ENCODE measurements around the gene DPP6. TPM values are rescaled to one million over a fixed set of nuclear protein-coding genes. Genes with fewer than 3 reads are reported as not detected.

The DPP6 gene
- total and polyA plus RNA-seq, 9 donors: 0.22 to 3.9 (median 1.3) TPM; not detected in 1

DNA sequence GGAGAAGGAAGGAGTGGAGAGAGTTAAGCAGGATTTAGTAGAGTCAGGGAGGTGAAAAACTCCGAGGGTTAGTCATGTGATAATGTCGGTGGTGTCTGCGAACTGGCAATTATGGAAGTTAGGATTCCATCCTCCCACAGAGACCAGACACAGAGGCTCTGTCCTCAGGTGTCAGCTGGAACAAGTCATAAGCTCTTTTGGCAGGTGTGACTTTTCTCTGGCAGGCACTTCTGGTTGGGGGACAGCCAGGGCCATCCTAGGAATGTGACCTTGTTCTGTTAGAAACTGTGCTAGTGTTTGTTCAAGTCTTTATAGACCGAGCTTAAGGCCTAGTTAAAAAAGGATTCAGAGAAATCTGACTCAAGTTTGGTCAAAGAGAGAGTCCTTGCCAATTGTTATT lies 371.0 kb downstream of the DPP6 start:
- Histone ChIP-seq H3K27me3 (no peaks in the 10 kb centered on the region), H3K4me1 (ENCODE audit: insufficient read depth) (no peaks in the 10 kb centered on the region), H3K36me3 (no peaks in the 10 kb centered on the region), H3K4me3 (no peak overlapping the region), H3K27ac (no peak overlapping the region), H3K9me3 (no peaks in the 10 kb centered on the region)
- DNase-seq: no peak
- intact Hi-C loops (cut with DNase I): no loop called here
- 2 to 3% (median 3%) methylated on average over 4 of the region's 4 CpGs for WGBS, 3 donors
- TF ChIP-seq POLR2A (IDR thresholded peaks at IDR 0.05): no peak

DNA sequence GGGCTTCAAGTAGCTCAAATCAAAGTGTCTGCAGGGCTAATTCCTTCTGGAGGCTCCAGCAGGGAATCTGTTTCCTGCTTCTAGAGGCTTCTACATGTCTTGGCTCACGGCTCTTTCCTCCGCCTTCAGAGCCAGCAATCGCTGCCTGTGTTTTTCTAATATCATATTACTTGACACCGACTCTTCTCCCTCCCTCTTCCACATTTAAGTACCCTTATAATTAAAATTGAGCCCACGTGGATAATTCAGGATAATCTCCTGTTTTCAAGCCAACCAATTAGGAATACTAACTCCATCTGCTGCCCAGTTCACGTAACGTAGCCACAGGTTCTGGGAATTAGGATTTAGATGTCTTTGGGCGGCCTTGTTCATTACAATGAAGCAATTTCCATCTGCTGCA lies 372.2 kb downstream of the DPP6 start:
- H3K36me3 ChIP-seq: no peaks in the 10 kb centered on the region
- no peak overlapping the region for H3K4me3 ChIP-seq
- WGBS, 3 donors: 33 to 38% (median 38%) methylated on average over 8 of the region's 8 CpGs
- H3K9me3 ChIP-seq: no peaks in the 10 kb centered on the region
- no peak for TF ChIP-seq POLR2A (IDR thresholded peaks at IDR 0.05)
- TF ChIP-seq, protein P1, sequence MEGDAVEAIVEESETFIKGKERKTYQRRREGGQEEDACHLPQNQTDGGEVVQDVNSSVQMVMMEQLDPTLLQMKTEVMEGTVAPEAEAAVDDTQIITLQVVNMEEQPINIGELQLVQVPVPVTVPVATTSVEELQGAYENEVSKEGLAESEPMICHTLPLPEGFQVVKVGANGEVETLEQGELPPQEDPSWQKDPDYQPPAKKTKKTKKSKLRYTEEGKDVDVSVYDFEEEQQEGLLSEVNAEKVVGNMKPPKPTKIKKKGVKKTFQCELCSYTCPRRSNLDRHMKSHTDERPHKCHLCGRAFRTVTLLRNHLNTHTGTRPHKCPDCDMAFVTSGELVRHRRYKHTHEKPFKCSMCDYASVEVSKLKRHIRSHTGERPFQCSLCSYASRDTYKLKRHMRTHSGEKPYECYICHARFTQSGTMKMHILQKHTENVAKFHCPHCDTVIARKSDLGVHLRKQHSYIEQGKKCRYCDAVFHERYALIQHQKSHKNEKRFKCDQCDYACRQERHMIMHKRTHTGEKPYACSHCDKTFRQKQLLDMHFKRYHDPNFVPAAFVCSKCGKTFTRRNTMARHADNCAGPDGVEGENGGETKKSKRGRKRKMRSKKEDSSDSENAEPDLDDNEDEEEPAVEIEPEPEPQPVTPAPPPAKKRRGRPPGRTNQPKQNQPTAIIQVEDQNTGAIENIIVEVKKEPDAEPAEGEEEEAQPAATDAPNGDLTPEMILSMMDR (IDR thresholded peaks at IDR 0.05): no peak
- no peak overlapping the region for H3K27ac ChIP-seq
- intact Hi-C loops (cut with DNase I): no loop called here
- H3K27me3 ChIP-seq: no peaks in the 10 kb centered on the region
- no peak for DNase-seq
- no peaks in the 10 kb centered on the region for H3K4me1 ChIP-seq (ENCODE audit: insufficient read depth)

DNA sequence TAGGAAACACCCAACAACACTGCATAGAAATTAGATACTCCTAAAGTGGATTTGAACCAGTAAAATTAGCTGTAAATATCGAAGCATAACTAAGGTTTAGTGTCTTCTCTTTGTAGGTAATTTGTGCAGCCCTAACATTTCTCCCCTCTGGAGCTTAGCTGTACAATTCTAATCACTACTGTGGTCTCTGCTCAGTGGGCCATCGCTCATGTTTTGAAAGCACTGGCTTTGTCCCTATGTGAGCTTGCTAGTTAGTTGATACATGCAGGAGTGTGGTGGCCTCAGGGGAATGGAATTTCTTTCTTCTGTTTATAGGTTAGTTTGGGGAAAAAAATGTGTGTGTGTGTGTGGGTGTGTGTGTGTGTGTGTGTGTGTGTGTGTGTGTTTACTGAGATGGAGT lies 373.1 kb downstream of the DPP6 start:
- Histone ChIP-seq H3K27me3 (no peaks in the 10 kb centered on the region), H3K9me3 (no peaks in the 10 kb centered on the region), H3K4me3 (no peak overlapping the region), H3K36me3 (no peaks in the 10 kb centered on the region), H3K27ac (no peak overlapping the region), H3K4me1 (ENCODE audit: insufficient read depth) (no peaks in the 10 kb centered on the region)
- intact Hi-C loops (cut with DNase I): no loop called here
- DNase-seq: no peak
- TF ChIP-seq POLR2A (IDR thresholded peaks at IDR 0.05) (no peak), EP300 (IDR thresholded peaks at IDR 0.05) (no peak)
- TF ChIP-seq, protein P1 (IDR thresholded peaks at IDR 0.05): no peak
- WGBS, 3 donors: 67 to 75% (median 68%) methylated on average over 2 of the region's 2 CpGs

DNA sequence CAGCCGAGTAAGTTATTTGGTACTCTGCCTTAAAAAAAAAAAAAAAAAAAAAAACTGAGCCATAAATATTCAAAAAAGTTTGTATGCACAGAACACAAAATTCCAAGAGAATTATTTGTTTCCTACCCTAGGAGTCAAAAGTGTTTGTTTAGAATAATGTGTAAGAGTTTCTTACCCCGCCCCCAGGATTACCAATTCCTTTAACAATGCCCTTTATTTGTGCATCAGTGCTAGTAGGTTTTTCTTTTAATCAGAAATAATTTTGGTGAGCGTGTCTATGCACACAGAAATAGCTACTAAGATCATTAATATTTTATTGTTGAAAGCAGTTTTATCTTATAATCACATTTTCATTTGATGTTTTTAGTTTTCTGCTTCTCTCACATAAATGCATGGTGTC lies 374.6 kb downstream of the DPP6 start:
- WGBS, 3 donors: 71 to 81% (median 74%) methylated on average over 3 of the region's 3 CpGs
- Histone ChIP-seq H3K27me3 (no peaks in the 10 kb centered on the region), H3K4me3 (no peak overlapping the region), H3K27ac (no peak overlapping the region), H3K4me1 (ENCODE audit: insufficient read depth) (no peaks in the 10 kb centered on the region), H3K36me3 (no peaks in the 10 kb centered on the region), H3K9me3 (no peaks in the 10 kb centered on the region)
- no peak for DNase-seq
- TF ChIP-seq, protein P1 (IDR thresholded peaks at IDR 0.05): no peak
- intact Hi-C loops (cut with DNase I): no loop called here

DNA sequence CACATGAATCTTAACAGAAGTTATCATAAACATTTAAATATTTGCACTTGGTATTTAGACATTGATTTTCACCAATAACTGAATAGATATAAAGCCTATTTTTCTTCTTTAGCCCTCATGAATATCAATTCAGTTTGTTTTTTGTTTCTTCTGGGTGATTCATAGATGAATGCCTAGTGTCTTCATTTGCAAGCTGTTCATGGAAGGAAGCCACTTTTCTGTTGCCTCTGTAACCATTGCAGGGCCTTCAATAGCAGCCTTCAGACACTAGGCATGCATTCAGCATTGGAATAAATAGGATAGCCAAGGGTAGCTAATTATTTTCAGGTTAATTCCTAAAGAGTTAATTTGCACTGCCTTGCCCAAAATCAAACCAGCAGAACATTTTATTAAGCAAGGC lies 375.3 kb downstream of the DPP6 start:
- intact Hi-C loops (cut with DNase I): no loop called here
- H3K9me3 ChIP-seq: no peaks in the 10 kb centered on the region
- DNase-seq: no peak
- no peaks in the 10 kb centered on the region for H3K36me3 ChIP-seq
- no peak overlapping the region for H3K27ac ChIP-seq
- no peaks in the 10 kb centered on the region for H3K4me1 ChIP-seq (ENCODE audit: insufficient read depth)
- H3K4me3 ChIP-seq: no peak overlapping the region
- H3K27me3 ChIP-seq: no peaks in the 10 kb centered on the region
- TF ChIP-seq EP300 (IDR thresholded peaks at IDR 0.05): no peak
- no peak for TF ChIP-seq POLR2A (IDR thresholded peaks at IDR 0.05)
- TF ChIP-seq, protein P1 (IDR thresholded peaks at IDR 0.05): no peak

Measured in ovary (tissue), 9 donors.